Uterus (tissue), 4 donors: ENCODE results near the gene WAS. TPM values are rescaled to one million over a fixed set of nuclear protein-coding genes. Genes with fewer than 3 reads are reported as not detected.
"Not testable (repeated sequence)": the region's sequence is repeated elsewhere in the genome, so short reads cannot be mapped to it uniquely, and the experiment has no call there.

Experiments used
- DNase-seq, 2 donors: peaks; one replicate each; pipeline ENCODE4 v3.0.0-alpha.2; 2019 to 2020
- H3K27ac ChIP-seq, 2 donors: fragments of 200-600 bp; sonication (generic); 1 replicate in 1 of 2; 2 replicates in 1 of 2; pipeline ENCODE4 v1.5.1; 2016 to 2018
- H3K27me3 ChIP-seq, 2 donors: fragments of 200-600 bp; sonication (generic); one replicate each; pipeline ENCODE4 v1.5.1; 2018 to 2019; ENCODE audit warnings: control low read depth in 1 of 2
- H3K36me3 ChIP-seq, 2 donors: fragments of 200-600 bp; sonication (generic); one replicate each; pipeline ENCODE4 v1.5.1; 2019; ENCODE audit warnings: control low read depth in 1 of 2
- H3K4me1 ChIP-seq, 2 donors: fragments of 200-600 bp; sonication (generic); one replicate each; pipeline ENCODE4 v1.5.1; 2018 to 2019; ENCODE audit warnings: control low read depth in 1 of 2
- H3K4me3 ChIP-seq, 2 donors: fragments of 200-600 bp; sonication (generic); 1 replicate in 1 of 2; 2 replicates in 1 of 2; pipeline ENCODE4 v1.5.1; 2018 to 2019; ENCODE audit warnings: mild to moderate bottlenecking in 1 of 2
- H3K9me3 ChIP-seq, 2 donors: fragments of 200-600 bp; sonication (generic); one replicate each; pipeline ENCODE4 v1.5.1; 2019; ENCODE audit warnings: control low read depth in 1 of 2
- CTCF ChIP-seq, 4 experiments: fragments of 200-600 bp in 2 of 4; fragments of 450-650 bp in 2 of 4; sonication (generic) in 2 of 4; IDR thresholded peaks; one replicate each; pipeline ENCODE4 v1.5.1; 2016 to 2019; ENCODE audit warnings: antibody characterized with exemption in 4 of 4, mild to moderate bottlenecking in 2 of 4, moderate library complexity in 1 of 4
- POLR2A ChIP-seq, 2 donors: fragments of 450-650 bp; IDR thresholded peaks; one replicate each; pipeline ENCODE4 v1.6.1; 2016; ENCODE audit warnings: antibody characterized with exemption in 2 of 2, mild to moderate bottlenecking in 1 of 2, moderate library complexity in 1 of 2
- intact Hi-C: fragments of 100-400 bp; cut with DNase I; formaldehyde crosslinking; loops from one replicate; pipeline ENCODE4 v1.15.1; 2023; ENCODE audit warnings: low total_unique reads
- total RNA-seq, 4 donors: library from RNA; depleted of rRNA in 3 of 4; stranded (reverse); fragments of >200 nt in 3 of 4; gene quantifications; one replicate each; pipeline versions ENCODE4 v1.1.0 to v1.2.4, GENCODE V29; 2014 to 2023
- donor health status: DM: yes; HTN: yes; CAD: no.

WAS gene
- total RNA-seq, 4 donors from 2014 or later: 1.2 to 20.7 (median 1.9) TPM; not detected in 1

DNA sequence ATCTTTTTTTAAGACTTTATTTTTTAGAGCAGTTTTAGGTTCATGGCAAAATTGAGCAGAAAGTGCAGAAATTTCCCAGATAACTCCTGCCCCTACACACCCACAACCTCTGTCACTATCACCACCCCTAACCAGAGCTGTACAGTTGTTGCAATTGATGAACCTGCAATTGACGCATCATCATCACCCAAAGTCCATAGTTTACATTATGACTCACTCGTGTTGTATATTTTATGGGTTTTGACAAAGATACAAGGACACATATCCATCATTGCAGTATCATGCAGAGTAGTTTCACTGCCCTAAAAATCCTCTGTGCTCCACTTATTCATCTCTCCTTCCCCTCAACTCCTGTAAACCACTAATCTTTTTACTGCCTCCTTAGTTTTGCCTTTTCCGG is 34.5 kb upstream of the WAS start:
- DNase-seq: no peak
- Histone ChIP-seq H3K27me3 (no peaks in the 10 kb centered on the region), H3K4me1 (no peaks in the 10 kb centered on the region), H3K36me3 (no peaks in the 10 kb centered on the region), H3K27ac (peak overlapping the region in 1 of 2 donors; percentile 48), H3K4me3 (no peak overlapping the region), H3K9me3 (no peaks in the 10 kb centered on the region)
- TF ChIP-seq POLR2A (IDR thresholded peaks at IDR 0.05): no peak
- intact Hi-C loops: no loop called here

DNA sequence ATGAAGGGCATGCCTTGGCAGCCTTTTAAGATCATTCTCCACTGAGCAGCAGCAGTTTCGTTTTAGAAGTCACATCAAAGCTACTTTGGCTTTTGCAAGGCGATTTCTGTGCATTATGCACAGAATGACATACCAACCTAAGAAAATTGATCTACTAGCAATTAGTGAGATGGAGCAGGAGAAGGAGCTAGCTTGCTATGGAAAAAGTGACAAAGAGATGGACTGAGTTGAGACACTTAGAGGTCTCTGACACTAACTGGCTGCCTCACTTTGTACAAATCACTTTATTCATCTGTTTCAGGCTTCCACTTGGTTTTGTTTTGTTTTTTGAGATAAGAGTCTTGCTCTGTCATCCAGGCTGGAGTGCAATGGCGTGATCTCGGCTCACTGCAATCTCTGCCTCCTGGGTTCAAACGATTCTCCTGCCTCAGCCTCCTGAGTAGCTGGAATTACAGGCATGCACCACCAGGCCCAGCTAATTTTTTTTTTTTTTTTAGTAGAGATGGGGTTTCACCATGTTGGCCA is 31.5 kb upstream of the WAS start:
- H3K4me1 ChIP-seq, H3K27me3 ChIP-seq, H3K9me3 ChIP-seq, H3K27ac ChIP-seq, H3K4me3 ChIP-seq, DNase-seq, H3K36me3 ChIP-seq, intact Hi-C loops: not testable (repeated sequence)

- H3K27ac ChIP-seq, H3K4me1 ChIP-seq, H3K27me3 ChIP-seq, H3K4me3 ChIP-seq, H3K36me3 ChIP-seq, H3K9me3 ChIP-seq, DNase-seq, intact Hi-C loops: not testable (repeated sequence)
Observed at GRCh38 chrX:48654746-48655145, 28.9 kb upstream of the WAS start.

DNA sequence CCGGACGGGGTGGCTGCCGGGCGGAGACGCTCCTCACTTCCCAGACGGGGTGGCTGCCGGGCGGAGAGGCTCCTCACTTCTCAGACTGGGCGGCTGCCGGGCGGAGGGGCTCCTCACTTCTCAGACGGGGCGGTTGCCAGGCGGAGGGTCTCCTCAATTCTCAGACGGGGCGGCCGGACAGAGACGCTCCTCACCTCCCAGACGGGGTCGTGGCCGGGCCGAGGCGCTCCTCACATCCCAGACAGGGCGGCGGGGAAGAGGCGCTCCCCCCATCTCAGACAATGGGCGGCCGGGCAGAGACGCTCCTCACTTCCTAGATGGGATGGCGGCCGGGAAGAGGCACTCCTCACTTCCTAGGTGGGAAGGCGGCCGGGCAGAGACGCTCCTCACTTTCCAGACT is 23.9 kb upstream of the WAS start:
- H3K27me3 ChIP-seq, H3K4me1 ChIP-seq, intact Hi-C loops: not testable (repeated sequence)

GRCh38 chrX:48663241-48663640 is 20.4 kb upstream of the WAS start:
- Histone ChIP-seq H3K9me3 (no peaks in the 10 kb centered on the region), H3K4me1 (no peaks in the 10 kb centered on the region), H3K4me3 (no peak overlapping the region), H3K36me3 (no peaks in the 10 kb centered on the region), H3K27ac (no peak overlapping the region), H3K27me3 (no peaks in the 10 kb centered on the region)
- TF ChIP-seq CTCF (IDR thresholded peaks at IDR 0.05): no peak
- TF ChIP-seq POLR2A (IDR thresholded peaks at IDR 0.05): no peak
- intact Hi-C loops: no loop called here
- DNase-seq: no peak

More for the DNA sequence above, 23.9 kb upstream of the WAS start:
- H3K9me3 ChIP-seq, H3K27ac ChIP-seq, H3K4me3 ChIP-seq, DNase-seq, H3K36me3 ChIP-seq: not testable (repeated sequence)

DNA sequence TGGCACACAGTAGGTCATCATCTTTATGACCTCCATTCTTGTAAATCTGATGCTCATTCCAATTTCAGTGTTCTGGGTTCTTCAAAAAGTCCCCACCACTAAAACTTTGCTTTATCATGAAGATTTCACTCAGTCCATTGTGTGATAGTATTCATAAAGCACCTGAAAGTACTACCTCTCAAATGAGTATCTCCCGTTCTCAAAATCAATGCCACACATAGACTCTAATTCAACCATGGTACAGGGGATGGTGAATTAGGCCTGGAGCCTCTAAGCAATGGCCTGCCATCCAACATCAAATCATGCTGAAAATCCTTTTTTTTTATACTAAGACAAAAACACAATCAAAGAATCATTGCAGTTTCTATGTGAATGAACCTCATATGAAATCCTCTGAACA is 19.4 kb upstream of the WAS start:
- no peak for DNase-seq
- H3K4me3 ChIP-seq: no peak overlapping the region
- no peaks in the 10 kb centered on the region for H3K9me3 ChIP-seq
- H3K27ac ChIP-seq: no peak overlapping the region
- no peaks in the 10 kb centered on the region for H3K36me3 ChIP-seq
- intact Hi-C loops: no loop called here
- TF ChIP-seq POLR2A (IDR thresholded peaks at IDR 0.05) (no peak), CTCF (IDR thresholded peaks at IDR 0.05) (no peak)
- H3K4me1 ChIP-seq: no peaks in the 10 kb centered on the region
- no peaks in the 10 kb centered on the region for H3K27me3 ChIP-seq

DNA sequence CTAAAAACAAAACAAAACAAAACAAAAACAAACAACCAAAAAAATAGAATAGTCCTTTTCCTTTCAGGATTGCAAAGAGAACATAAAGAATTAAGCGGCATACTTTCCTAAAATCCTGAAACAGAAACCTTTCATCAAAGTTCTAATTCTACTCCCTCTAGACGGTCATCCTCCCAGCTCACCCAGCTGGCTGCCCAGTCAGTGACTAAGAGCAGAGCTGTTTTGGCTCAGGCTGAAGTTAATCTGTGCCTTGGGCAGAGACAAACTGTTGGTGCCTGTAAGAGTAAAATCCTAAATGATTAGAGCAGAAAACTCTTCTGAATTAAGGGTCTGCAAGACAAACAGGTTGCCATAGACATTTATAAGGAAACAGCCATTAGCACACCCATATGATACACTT is 17.6 kb upstream of the WAS start:
- intact Hi-C loops: no loop called here
- DNase-seq: no peak
- Histone ChIP-seq H3K36me3 (no peaks in the 10 kb centered on the region), H3K4me1 (no peaks in the 10 kb centered on the region), H3K27ac (no peak overlapping the region), H3K4me3 (no peak overlapping the region), H3K9me3 (no peaks in the 10 kb centered on the region), H3K27me3 (no peaks in the 10 kb centered on the region)
- no peak for TF ChIP-seq POLR2A (IDR thresholded peaks at IDR 0.05)
- no peak for TF ChIP-seq CTCF (IDR thresholded peaks at IDR 0.05)
